ENCODE measurements around the gene TCF7L2.

TCF7L2 gene

GRCh38 chr10:113168584-113168983 is 218.5 kb downstream of the TCF7L2 start:
- no peaks in the 10 kb centered on the region for H4K20me1 ChIP-seq (ENCODE audit: low read depth, low read length)
- no peak overlapping the region for H3K4me3 ChIP-seq (ENCODE audit: insufficient read depth, low read length, poor library complexity, severe bottlenecking)
- H3K9me2 ChIP-seq (replicated peaks; ENCODE audit: insufficient read depth, low read length) = no peaks in the 10 kb centered on the region
- H3K9ac ChIP-seq (ENCODE audit: low read length) = no peak overlapping the region
- H3K27me3 ChIP-seq (ENCODE audit: low read length) = no peaks in the 10 kb centered on the region
- H3K4me2 ChIP-seq (ENCODE audit: low read depth, low read length, poor library complexity, severe bottlenecking) = no peak overlapping the region
- H3K79me2 ChIP-seq (ENCODE audit: insufficient read depth, low read length) = no peaks in the 10 kb centered on the region
- H3K27ac ChIP-seq (ENCODE audit: low read depth, low read length) = no peak overlapping the region
- no peaks in the 10 kb centered on the region for H3F3A ChIP-seq (ENCODE audit: insufficient read depth)
- no peak overlapping the region for H2AFZ ChIP-seq (ENCODE audit: low read depth, low read length, severe bottlenecking)
- H3K9me3 ChIP-seq (ENCODE audit: insufficient read depth, low read length) = no peaks in the 10 kb centered on the region
- H3K36me3 ChIP-seq (ENCODE audit: low read length) = no peaks in the 10 kb centered on the region
- TF ChIP-seq CTCF (IDR thresholded peaks at IDR 0.05; ENCODE audit: insufficient read depth, low read length, poor library complexity, severe bottlenecking) (no peak), EZH2phosphoT487 (conservative IDR thresholded peaks at IDR 0.05; ENCODE audit: low read length) (no peak)

- H2AFZ ChIP-seq (ENCODE audit: low read depth, low read length, severe bottlenecking) = no peak overlapping the region
- H4K20me1 ChIP-seq (ENCODE audit: low read depth, low read length) = no peaks in the 10 kb centered on the region
- no peak overlapping the region for H3K27ac ChIP-seq (ENCODE audit: low read depth, low read length)
- H3F3A ChIP-seq (ENCODE audit: insufficient read depth) = no peaks in the 10 kb centered on the region
- H3K36me3 ChIP-seq (ENCODE audit: low read length) = no peaks in the 10 kb centered on the region
- H3K79me2 ChIP-seq (ENCODE audit: insufficient read depth, low read length) = no peaks in the 10 kb centered on the region
- H3K4me3 ChIP-seq (ENCODE audit: insufficient read depth, low read length, poor library complexity, severe bottlenecking) = no peak overlapping the region
- no peak overlapping the region for H3K9ac ChIP-seq (ENCODE audit: low read length)
- H3K4me2 ChIP-seq (ENCODE audit: low read depth, low read length, poor library complexity, severe bottlenecking) = no peak overlapping the region
- TF ChIP-seq CTCF (IDR thresholded peaks at IDR 0.05; ENCODE audit: insufficient read depth, low read length, poor library complexity, severe bottlenecking) (no peak), EZH2phosphoT487 (conservative IDR thresholded peaks at IDR 0.05; ENCODE audit: low read length) (no peak)
- H3K27me3 ChIP-seq (ENCODE audit: low read length) = no peaks in the 10 kb centered on the region
- H3K9me3 ChIP-seq (ENCODE audit: insufficient read depth, low read length) = no peaks in the 10 kb centered on the region
- no peaks in the 10 kb centered on the region for H3K9me2 ChIP-seq (replicated peaks; ENCODE audit: insufficient read depth, low read length)
Measured at GRCh38 chr10:113169111-113169510, 219.1 kb downstream of the TCF7L2 start.

- Histone ChIP-seq H3F3A (ENCODE audit: insufficient read depth) (no peaks in the 10 kb centered on the region), H3K27ac (ENCODE audit: low read depth, low read length) (no peak overlapping the region), H3K9me3 (ENCODE audit: insufficient read depth, low read length) (no peaks in the 10 kb centered on the region), H3K79me2 (ENCODE audit: insufficient read depth, low read length) (no peaks in the 10 kb centered on the region), H3K9me2 (replicated peaks; ENCODE audit: insufficient read depth, low read length) (no peaks in the 10 kb centered on the region), H3K9ac (ENCODE audit: low read length) (no peak overlapping the region), H4K20me1 (ENCODE audit: low read depth, low read length) (no peaks in the 10 kb centered on the region), H3K4me2 (ENCODE audit: low read depth, low read length, poor library complexity, severe bottlenecking) (no peak overlapping the region), H3K4me3 (ENCODE audit: insufficient read depth, low read length, poor library complexity, severe bottlenecking) (no peak overlapping the region), H2AFZ (ENCODE audit: low read depth, low read length, severe bottlenecking) (no peak overlapping the region), H3K36me3 (ENCODE audit: low read length) (no peaks in the 10 kb centered on the region), H3K27me3 (ENCODE audit: low read length) (no peaks in the 10 kb centered on the region)
- TF ChIP-seq EZH2phosphoT487 (conservative IDR thresholded peaks at IDR 0.05; ENCODE audit: low read length) (no peak), CTCF (IDR thresholded peaks at IDR 0.05; ENCODE audit: insufficient read depth, low read length, poor library complexity, severe bottlenecking) (no peak)
Measured at GRCh38 chr10:113169853-113170460, 219.9 kb downstream of the TCF7L2 start.

All from SU-DHL-6 (cell line).